Measurements from ENCODE around the gene ARPC2. TPM values are rescaled to one million over a fixed set of nuclear protein-coding genes. Genes with fewer than 3 reads are reported as not detected.
A peak's percentile ranks its signal among the peaks of the same experiment; 100 is the strongest.

The ARPC2 gene
- total RNA-seq, 2 donors from 2014 or later: 182 to 207 TPM

GRCh38 chr2:218214116-218214515 lies 2.9 kb upstream of the ARPC2 start:
- no peak overlapping the region for H3K27ac ChIP-seq
- DNase-seq (ENCODE audit: low spot score): no peak
- intact Hi-C loops (cut with DNase I): no loop called here
- no peaks in the 10 kb centered on the region for H3K27me3 ChIP-seq (replicated peaks; ENCODE audit: insufficient read depth)
- H3K4me3 ChIP-seq: no peak overlapping the region
- no peaks in the 10 kb centered on the region for H3K9me3 ChIP-seq
- TF ChIP-seq POLR2AphosphoS5 (IDR thresholded peaks at IDR 0.05) (no peak), POLR2A (IDR thresholded peaks at IDR 0.05) (no peak)
- TF ChIP-seq, protein P1, sequence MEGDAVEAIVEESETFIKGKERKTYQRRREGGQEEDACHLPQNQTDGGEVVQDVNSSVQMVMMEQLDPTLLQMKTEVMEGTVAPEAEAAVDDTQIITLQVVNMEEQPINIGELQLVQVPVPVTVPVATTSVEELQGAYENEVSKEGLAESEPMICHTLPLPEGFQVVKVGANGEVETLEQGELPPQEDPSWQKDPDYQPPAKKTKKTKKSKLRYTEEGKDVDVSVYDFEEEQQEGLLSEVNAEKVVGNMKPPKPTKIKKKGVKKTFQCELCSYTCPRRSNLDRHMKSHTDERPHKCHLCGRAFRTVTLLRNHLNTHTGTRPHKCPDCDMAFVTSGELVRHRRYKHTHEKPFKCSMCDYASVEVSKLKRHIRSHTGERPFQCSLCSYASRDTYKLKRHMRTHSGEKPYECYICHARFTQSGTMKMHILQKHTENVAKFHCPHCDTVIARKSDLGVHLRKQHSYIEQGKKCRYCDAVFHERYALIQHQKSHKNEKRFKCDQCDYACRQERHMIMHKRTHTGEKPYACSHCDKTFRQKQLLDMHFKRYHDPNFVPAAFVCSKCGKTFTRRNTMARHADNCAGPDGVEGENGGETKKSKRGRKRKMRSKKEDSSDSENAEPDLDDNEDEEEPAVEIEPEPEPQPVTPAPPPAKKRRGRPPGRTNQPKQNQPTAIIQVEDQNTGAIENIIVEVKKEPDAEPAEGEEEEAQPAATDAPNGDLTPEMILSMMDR (IDR thresholded peaks at IDR 0.05): no peak
- H3K4me1 ChIP-seq (replicated peaks): peaks cover 6% of the 10 kb centered on the region
- no peaks in the 10 kb centered on the region for H3K36me3 ChIP-seq
- 86% methylated on average over 1 of the region's 1 CpG for WGBS

DNA sequence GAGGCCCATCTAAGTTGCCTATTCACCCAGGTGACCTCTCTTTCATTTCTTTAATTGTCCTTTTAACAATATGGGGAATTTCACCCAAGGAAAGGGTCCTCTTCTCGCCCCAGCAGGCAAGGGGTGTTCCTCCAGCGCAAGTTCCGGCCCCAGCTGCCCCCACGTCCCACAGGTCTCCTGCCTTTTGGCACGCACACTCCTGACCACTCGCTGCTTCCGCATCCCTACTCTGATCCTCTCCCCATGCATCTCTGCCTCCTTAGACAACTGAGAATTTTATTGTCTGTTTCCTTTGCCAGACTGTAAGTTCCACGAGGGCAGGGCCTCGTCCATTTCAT lies 684 bp upstream of the ARPC2 start:
- no peaks in the 10 kb centered on the region for H3K9me3 ChIP-seq
- H3K36me3 ChIP-seq: no peaks in the 10 kb centered on the region
- peak overlapping the region; percentile 95 to 97 for H3K4me3 ChIP-seq
- DNase-seq (ENCODE audit: low spot score): no peak
- TF ChIP-seq POLR2AphosphoS5 (IDR thresholded peaks at IDR 0.05): no peak
- TF ChIP-seq, protein P1 (IDR thresholded peaks at IDR 0.05): no peak
- no peak for TF ChIP-seq POLR2A (IDR thresholded peaks at IDR 0.05)
- 42% methylated on average over 9 of the region's 9 CpGs for WGBS
- peak overlapping the region; percentile 88 to 90 for H3K27ac ChIP-seq
- H3K4me1 ChIP-seq (replicated peaks): peaks cover 13% of the 10 kb centered on the region
- H3K27me3 ChIP-seq (replicated peaks; ENCODE audit: insufficient read depth): no peaks in the 10 kb centered on the region
- intact Hi-C loops (cut with DNase I): loop anchor here (5.0 kb wide), 1 partner anchor 56 kb away; the partner anchor contains the start of genes AAMP and PNKD

GRCh38 chr2:218217360-218218267 lies 625 bp downstream of the ARPC2 start:
- H3K4me1 ChIP-seq (replicated peaks): peaks cover 15% of the 10 kb centered on the region

GRCh38 chr2:218218268-218219185 lies 1.5 kb downstream of the ARPC2 start:
- H3K36me3 ChIP-seq: no peaks in the 10 kb centered on the region
- no peaks in the 10 kb centered on the region for H3K9me3 ChIP-seq
- peaks cover 15% of the 10 kb centered on the region for H3K4me1 ChIP-seq (replicated peaks)
- DNase-seq (ENCODE audit: low spot score): peak; percentile 35
- 5% methylated on average over 4 of the region's 4 CpGs for WGBS
- peak overlapping the region; percentile 95 to 97 for H3K4me3 ChIP-seq
- no peak for TF ChIP-seq POLR2A (IDR thresholded peaks at IDR 0.05)
- TF ChIP-seq POLR2AphosphoS5 (IDR thresholded peaks at IDR 0.05): peak; percentile 66
- H3K27ac ChIP-seq: peak overlapping the region; percentile 88 to 90
- no peaks in the 10 kb centered on the region for H3K27me3 ChIP-seq (replicated peaks; ENCODE audit: insufficient read depth)
- intact Hi-C loops (cut with DNase I): loop anchor here (5.0 kb wide), 1 partner anchor 54 kb away; the partner anchor contains the start of genes AAMP and PNKD

More at GRCh38 chr2:218217360-218218267, 625 bp downstream of the ARPC2 start:
- Histone ChIP-seq H3K4me3 (peak overlapping the region; percentile 95 to 97), H3K27me3 (replicated peaks; ENCODE audit: insufficient read depth) (no peaks in the 10 kb centered on the region), H3K27ac (peak overlapping the region; percentile 88 to 90), H3K9me3 (no peaks in the 10 kb centered on the region), H3K36me3 (no peaks in the 10 kb centered on the region)
- intact Hi-C loops (cut with DNase I): loop anchor here (5.0 kb wide), 1 partner anchor 55 kb away; the partner anchor contains the start of genes AAMP and PNKD
- peak; percentile 39 for DNase-seq (ENCODE audit: low spot score)
- under 1% methylated on average over 46 of the region's 47 CpGs for WGBS
- TF ChIP-seq POLR2AphosphoS5 (IDR thresholded peaks at IDR 0.05) (no peak), POLR2A (IDR thresholded peaks at IDR 0.05) (peak; percentile 39)
- TF ChIP-seq, protein P1 (IDR thresholded peaks at IDR 0.05): no peak

GRCh38 chr2:218219934-218220333 lies 2.9 kb downstream of the ARPC2 start:
- H3K9me3 ChIP-seq: no peaks in the 10 kb centered on the region
- 50% methylated on average over 2 of the region's 2 CpGs for WGBS
- intact Hi-C loops (cut with DNase I): loop anchor here (5.0 kb wide), 1 partner anchor 52 kb away; the partner anchor contains the start of genes AAMP and PNKD
- no peaks in the 10 kb centered on the region for H3K36me3 ChIP-seq
- H3K4me1 ChIP-seq (replicated peaks): peaks cover 15% of the 10 kb centered on the region
- H3K27ac ChIP-seq: peak overlapping the region in 1 of 2 donors; percentile 22
- H3K4me3 ChIP-seq: no peak overlapping the region
- DNase-seq (ENCODE audit: low spot score): no peak
- TF ChIP-seq POLR2AphosphoS5 (IDR thresholded peaks at IDR 0.05): no peak
- TF ChIP-seq, protein P1 (IDR thresholded peaks at IDR 0.05): no peak
- TF ChIP-seq POLR2A (IDR thresholded peaks at IDR 0.05): no peak
- no peaks in the 10 kb centered on the region for H3K27me3 ChIP-seq (replicated peaks; ENCODE audit: insufficient read depth)
